ENCODE measurements around the gene GALR3. TPM values are rescaled to one million over a fixed set of nuclear protein-coding genes. Genes with fewer than 3 reads are reported as not detected.

The GALR3 gene
- not detected for total RNA-seq
- long read RNA-seq, donor 1: 0 reads
- long read RNA-seq, donor 2: 0 reads

- intact Hi-C loops (cut with DNase I, micrococcal nuclease): no loop called here
- H3K4me1 ChIP-seq (ENCODE audit: low read depth): peaks cover 11% of the 10 kb centered on the region
- no peak within 1 kb of the TSS for H3K4me3 ChIP-seq
- no peaks in the 10 kb centered on the region for H3K9me3 ChIP-seq
- no peaks in the 10 kb centered on the region for H3K36me3 ChIP-seq (ENCODE audit: low read depth)
- ATAC-seq: no peak
- no peak for TF ChIP-seq CTCF (IDR thresholded peaks at IDR 0.05)
- DNase-seq: no peak
These were observed at the start of gene GALR3 for GRCh38 chr22:37823134-37823985. Gene GALR3 (plus strand): TSS chr22:37823382. CDS start chr22:37823407, 25 bp downstream.

GRCh38 chr22:37774728-37775127 lies 48.5 kb upstream of the GALR3 start:
- H3K4me1 ChIP-seq (ENCODE audit: low read depth): peaks cover 10% of the 10 kb centered on the region
- intact Hi-C loops (cut with DNase I, micrococcal nuclease): no loop called here
- DNase-seq: no peak
- no peaks in the 10 kb centered on the region for H3K9me3 ChIP-seq
- TF ChIP-seq CTCF (IDR thresholded peaks at IDR 0.05): no peak
- no peak overlapping the region for H3K4me3 ChIP-seq
- H3K36me3 ChIP-seq (ENCODE audit: low read depth): no peaks in the 10 kb centered on the region
- ATAC-seq: no peak

GRCh38 chr22:37775785-37776638 lies 47.2 kb upstream of the GALR3 start:
- H3K9me3 ChIP-seq: no peaks in the 10 kb centered on the region
- peaks cover 10% of the 10 kb centered on the region for H3K4me1 ChIP-seq (ENCODE audit: low read depth)
- TF ChIP-seq CTCF (IDR thresholded peaks at IDR 0.05): no peak
- no peak for DNase-seq
- H3K36me3 ChIP-seq (ENCODE audit: low read depth): no peaks in the 10 kb centered on the region
- no peak for ATAC-seq
- intact Hi-C loops (cut with DNase I, micrococcal nuclease): no loop called here
- H3K4me3 ChIP-seq: no peak overlapping the region

GRCh38 chr22:37776639-37777005 lies 46.6 kb upstream of the GALR3 start:
- H3K9me3 ChIP-seq: no peaks in the 10 kb centered on the region
- no peak for DNase-seq
- H3K4me1 ChIP-seq (ENCODE audit: low read depth): peaks cover 10% of the 10 kb centered on the region
- no peak overlapping the region for H3K4me3 ChIP-seq
- ATAC-seq: no peak
- no peak for TF ChIP-seq CTCF (IDR thresholded peaks at IDR 0.05)
- H3K36me3 ChIP-seq (ENCODE audit: low read depth): no peaks in the 10 kb centered on the region
- intact Hi-C loops (cut with DNase I, micrococcal nuclease): no loop called here

- Histone ChIP-seq H3K4me3 (no peak overlapping the region), H3K36me3 (ENCODE audit: low read depth) (no peaks in the 10 kb centered on the region), H3K4me1 (ENCODE audit: low read depth) (peaks cover 10% of the 10 kb centered on the region), H3K9me3 (no peaks in the 10 kb centered on the region)
- no peak for TF ChIP-seq CTCF (IDR thresholded peaks at IDR 0.05)
- intact Hi-C loops (cut with DNase I, micrococcal nuclease): no loop called here
- ATAC-seq: peak; percentile 87
- peak; percentile 70 to 72 (median 72) for DNase-seq
These were observed 46.0 kb upstream of the GALR3 start for GRCh38 chr22:37777122-37777687.

Data from mucosa of descending colon (tissue), 3 donors.